HG03432 (cell line): ENCODE results near the gene IMMP2L.
"Not testable (repeated sequence)": the region's sequence is repeated elsewhere in the genome, so short reads cannot be mapped to it uniquely, and the experiment has no call there.

Source experiments
- ATAC-seq: cut with Tn5 transposase; IDR thresholded peaks from one replicate; pipeline ENCODE4 v1.9.1; 2021; ENCODE audit warnings: mild to moderate bottlenecking, moderate library complexity; ENCODE audit not compliant: unreplicated experiment

Gene IMMP2L

DNA sequence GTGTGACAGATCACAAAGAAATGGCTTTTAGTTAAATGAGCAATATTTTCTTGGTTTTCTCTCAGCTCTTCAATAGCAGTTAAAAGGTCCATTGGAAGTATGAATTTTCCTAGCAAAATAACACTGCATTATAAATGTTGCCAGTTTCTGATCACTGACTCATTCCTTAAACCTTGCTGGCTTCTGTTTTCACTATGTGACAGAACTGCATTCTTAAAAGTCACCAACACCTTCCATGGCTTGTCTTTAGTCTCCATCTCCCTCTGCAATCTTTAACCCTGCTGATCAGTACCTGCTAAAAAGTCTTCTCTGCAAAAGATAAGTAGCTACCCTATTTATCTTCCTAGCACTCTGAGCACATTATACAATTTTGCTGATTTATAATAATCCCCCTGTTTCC lies 876.4 kb downstream of the IMMP2L start:
- ATAC-seq = no peak

GRCh38 chr7:110681941-110682340 lies 880.4 kb downstream of the IMMP2L start:
- no peak for ATAC-seq

- ATAC-seq = no peak
These were observed 884.9 kb downstream of the IMMP2L start for GRCh38 chr7:110677405-110677804.

GRCh38 chr7:110676785-110677184 lies 885.5 kb downstream of the IMMP2L start:
- ATAC-seq = no peak

DNA sequence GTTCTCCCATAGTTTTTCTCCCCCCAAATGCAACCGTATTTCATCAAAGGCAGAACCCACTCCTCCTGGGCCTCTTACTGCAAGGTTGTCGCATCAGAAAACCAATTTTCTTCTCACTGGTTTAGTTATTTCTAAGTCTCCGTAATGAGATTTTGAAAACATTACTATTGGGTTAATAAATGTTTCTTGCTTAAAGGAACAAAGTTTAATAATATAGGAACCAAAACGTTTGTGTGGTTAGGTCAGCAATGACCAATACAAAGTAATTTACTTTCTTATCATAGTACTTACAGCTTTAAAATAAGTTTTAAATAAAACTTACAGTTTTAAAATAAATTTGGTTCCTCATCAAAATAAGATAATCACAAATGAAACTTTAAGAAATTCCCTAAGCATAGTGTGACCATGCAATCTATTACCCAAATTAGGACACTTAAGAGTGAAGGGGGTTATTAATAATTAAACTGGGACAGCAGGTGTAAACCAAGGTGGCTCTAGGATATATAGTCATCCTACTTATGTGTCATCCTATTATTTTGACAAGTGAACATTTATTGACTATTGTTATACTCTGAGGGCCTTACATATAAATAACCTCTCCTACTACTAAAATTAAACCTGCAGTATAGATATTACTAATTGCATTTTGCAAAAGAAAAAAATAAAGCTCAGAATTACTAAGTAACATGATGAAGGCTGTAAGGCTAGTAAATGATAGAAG lies 886.7 kb downstream of the IMMP2L start:
- peak; percentile 85 for ATAC-seq

DNA sequence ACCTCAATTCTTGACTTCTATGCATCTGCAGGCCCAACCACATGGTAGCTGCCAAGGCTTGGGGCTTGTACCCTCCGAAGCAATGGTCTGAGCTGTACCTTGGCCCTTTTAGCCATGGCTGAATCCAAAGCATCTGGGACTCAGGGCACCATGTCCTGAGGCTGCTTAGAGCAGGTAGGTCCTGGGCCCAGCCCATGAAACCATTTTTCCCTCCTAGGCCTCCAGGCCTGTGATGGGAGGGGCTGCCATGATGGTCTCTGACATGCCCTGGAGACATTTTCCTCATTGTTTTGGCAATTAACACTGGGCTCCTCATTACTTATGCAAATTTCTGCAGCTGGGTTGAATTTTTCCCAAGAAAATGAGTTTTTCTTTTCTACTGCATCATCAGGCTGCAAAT lies 889.1 kb downstream of the IMMP2L start:
- ATAC-seq = no peak

- ATAC-seq = no peak
These were observed 892.9 kb downstream of the IMMP2L start for GRCh38 chr7:110669410-110669809.

DNA sequence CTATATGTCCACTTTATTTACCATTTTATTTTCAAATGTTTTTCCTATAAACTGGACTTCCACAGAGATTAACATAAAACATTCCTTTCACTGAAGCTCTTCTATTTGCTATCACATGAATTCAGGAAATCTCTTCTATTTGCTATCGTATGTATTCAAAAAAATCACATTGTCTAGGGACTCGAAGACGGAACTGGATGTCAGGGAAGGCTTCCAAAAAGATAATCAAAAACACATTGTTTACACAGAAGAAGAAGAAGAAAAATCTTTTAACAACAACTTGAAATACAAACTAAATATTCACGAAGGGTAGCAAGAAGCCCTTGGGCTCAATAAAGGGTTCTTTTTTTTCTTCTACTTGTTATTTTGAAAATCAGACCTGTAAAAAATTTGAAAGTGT lies 897.5 kb downstream of the IMMP2L start:
- no peak for ATAC-seq

DNA sequence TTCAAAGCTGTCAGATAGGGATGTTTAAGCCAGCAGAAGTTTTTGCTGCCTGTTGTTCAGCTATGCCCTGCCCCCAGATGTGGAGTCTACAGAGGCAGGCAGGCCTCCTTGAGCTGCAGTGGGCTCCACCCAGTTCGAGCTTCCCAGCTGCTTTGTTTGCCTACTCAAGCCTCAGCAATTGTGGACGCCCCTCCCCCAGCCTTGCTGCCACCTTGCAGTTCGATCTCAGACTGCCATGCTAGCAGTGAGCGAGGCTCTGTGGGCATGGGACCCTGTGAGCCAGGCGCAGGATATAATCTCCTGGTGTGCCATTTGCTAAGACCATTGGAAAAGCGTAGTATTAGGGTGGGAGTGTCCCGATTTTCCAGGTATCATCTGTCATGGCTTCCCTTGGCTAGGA lies 901.7 kb downstream of the IMMP2L start:
- not testable (repeated sequence) for ATAC-seq

DNA sequence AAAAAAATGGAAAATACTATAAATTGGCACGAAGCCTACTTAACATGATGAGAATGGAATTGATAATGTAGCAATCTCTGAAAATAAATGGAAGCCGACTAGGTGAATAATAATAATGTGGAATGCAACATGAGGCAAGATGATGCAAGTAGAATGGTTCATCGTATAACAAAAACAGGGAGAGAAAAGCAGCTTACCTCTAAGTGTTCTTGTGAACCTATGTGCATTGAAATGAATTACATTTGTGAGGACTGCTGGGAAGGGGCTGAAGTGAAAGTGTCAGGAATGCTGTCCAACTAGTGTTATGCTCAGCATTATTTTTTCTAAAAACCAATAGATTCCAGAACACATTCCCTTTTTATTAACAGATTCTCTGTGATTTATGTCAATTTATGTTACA lies 912.0 kb downstream of the IMMP2L start:
- ATAC-seq = no peak

DNA sequence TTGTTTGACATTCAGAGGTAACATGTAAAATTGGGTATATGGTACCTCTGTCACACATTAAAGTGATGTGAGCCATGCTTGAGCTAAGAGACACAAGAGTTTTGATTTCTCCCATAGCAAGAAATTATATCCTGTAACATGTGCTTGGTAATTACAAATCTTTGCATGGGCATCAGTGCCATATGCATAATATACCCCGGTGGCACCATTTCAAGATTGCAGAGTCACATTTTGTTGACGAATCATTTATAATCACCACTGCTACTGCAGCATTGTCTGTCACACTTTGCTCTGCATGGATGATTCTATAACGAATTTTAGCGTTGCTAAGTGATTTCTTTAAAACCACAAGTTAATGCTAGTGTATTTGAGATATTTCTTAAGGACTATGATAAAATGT lies 915.0 kb downstream of the IMMP2L start:
- ATAC-seq = no peak

DNA sequence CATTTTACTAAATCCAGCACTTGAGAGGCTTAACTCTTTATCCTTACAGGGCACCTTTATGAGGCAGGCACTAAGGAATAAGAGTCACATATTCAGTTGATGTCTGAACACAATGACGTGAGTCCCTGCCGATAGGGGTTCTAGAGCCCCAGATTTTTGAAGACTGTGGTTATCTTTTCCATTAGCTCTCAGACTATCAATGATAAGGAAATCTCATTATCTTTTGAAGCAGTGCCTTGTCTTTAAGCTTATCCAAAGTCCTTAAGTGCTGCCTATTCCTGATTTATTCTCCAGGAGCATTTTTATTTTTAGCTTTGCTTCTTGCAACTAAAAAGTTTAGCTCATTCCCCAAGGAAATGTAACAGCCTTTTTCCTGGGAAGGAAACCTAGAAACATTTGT lies 915.5 kb downstream of the IMMP2L start:
- no peak for ATAC-seq

- ATAC-seq = no peak
These were observed 916.7 kb downstream of the IMMP2L start for GRCh38 chr7:110645616-110646015.

- peak; percentile 84 for ATAC-seq
These were observed 917.2 kb downstream of the IMMP2L start for GRCh38 chr7:110645060-110645459.

- no peak for ATAC-seq
These were observed 925.0 kb downstream of the IMMP2L start for GRCh38 chr7:110637252-110637651.

DNA sequence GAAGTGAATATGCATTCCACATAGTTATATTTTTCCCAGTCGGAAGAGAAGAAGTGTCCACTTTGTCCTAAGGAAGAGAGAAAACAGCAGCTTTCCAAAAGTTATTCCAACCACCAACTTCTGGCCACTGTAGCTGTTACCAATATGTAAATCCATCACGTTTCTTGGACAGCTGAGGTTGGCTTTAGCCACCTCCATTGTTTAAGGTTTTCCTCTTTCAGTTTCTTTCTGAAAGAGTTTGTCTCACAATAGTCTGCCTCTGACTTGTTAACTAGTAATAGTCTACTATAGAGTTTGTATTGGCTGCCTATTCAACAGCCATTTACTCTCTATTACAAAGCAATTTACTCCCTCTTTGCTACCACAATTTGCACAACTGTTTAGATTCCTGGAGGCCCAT lies 929.0 kb downstream of the IMMP2L start:
- ATAC-seq = no peak

- ATAC-seq = no peak
These were observed 935.9 kb downstream of the IMMP2L start for GRCh38 chr7:110626414-110626813.

DNA sequence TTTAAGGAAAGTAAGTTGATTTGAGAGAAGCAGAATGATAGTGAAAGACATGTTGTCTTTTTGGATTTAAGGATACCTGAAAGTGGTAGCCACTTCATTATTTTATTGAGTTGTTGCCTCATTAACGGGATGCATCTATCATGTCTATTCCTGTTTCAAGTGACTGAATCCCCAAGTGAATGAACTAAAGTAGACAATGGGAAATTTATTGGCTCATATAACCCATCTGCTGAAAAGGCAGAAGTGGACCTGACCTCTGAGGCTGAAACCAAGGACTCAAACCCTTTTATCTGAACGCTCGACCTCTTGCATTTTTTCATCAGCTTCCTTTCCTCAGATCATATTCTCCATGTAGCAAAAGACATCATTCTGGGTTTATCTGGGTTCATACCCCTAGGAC lies 937.0 kb downstream of the IMMP2L start:
- no peak for ATAC-seq

DNA sequence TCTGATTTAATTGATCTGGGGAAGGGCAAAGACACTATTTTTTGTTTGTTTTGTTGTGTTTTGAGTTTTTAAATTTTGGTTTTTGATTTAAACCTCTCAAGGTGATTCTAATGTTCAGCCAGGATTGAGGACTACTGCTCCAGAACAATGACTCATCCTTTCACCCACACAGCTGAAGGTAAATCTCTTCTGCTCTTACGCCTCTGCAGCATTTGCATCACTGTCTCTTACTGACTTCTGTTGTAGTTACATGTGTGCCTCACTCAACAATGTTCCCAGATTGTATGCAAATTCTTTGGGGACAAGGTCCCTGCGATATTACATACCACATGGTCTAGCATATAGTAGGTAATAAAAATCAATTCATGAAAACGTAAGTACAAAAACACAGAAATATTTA lies 938.9 kb downstream of the IMMP2L start:
- ATAC-seq = no peak

DNA sequence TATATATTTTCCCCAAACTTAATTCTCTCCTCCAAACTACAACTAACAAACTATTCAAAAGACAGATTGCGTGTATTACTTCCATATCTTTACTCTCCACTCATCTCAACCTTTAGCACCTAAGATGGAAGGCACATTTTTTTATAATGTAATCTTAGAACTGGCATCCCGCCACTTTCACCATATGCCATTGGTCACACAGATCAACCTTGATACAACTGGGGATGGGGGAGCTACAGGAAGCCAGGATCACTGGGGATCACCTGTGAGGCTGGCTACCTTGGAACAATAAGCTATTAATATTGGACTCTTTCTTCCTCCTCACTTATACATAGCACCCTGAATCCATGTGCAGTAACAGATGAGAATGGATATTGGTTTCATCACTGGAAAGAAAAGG lies 941.0 kb downstream of the IMMP2L start:
- ATAC-seq = no peak

- ATAC-seq = no peak
These were observed 942.1 kb downstream of the IMMP2L start for GRCh38 chr7:110620110-110620735.
